NCI-H526 (cell line): ENCODE measurements around the gene RPL39L.
A peak's percentile ranks its signal among the peaks of the same experiment; 100 is the strongest.
"Not testable (repeated sequence)": the region's sequence is repeated elsewhere in the genome, so short reads cannot be mapped to it uniquely, and the experiment has no call there.

Experiments used
- DNase-seq, 2 experiments: peaks; one replicate each; lab custom pipeline; 2025; lab: John Stamatoyannopoulos, UW

The RPL39L gene

GRCh38 chr3:187139126-187139894 lies at the start of gene RPL39L:
RPL39L (minus strand) TSS chr3:187139496; CDS start chr3:187121300, 18,196 bp downstream.
- peak; percentile 32 to 81 for DNase-seq

- no peak for DNase-seq
Observed at GRCh38 chr3:187188931-187189330, 49.6 kb upstream of the RPL39L start.

- no peak for DNase-seq
Observed at GRCh38 chr3:187186801-187187421, 47.6 kb upstream of the RPL39L start.

DNA sequence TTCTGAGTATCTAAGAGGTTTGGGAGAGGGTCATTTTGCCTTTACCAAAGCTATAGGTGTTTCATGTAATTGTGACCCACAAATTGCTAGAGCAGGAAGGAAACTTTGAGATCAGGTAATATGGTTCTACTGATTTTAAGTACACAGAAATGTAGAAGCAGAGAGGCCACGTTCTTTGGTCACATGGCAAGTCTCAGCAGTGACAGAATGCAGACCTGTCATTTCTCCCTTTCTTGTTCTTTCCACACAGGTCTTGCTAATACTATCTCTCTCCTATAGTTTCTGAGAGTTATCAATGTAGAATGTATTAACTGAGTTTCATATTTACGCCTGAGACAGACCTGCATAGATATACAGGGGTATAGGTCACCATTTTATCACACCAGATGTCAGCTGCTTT lies 47.1 kb upstream of the RPL39L start:
- DNase-seq = no peak

DNA sequence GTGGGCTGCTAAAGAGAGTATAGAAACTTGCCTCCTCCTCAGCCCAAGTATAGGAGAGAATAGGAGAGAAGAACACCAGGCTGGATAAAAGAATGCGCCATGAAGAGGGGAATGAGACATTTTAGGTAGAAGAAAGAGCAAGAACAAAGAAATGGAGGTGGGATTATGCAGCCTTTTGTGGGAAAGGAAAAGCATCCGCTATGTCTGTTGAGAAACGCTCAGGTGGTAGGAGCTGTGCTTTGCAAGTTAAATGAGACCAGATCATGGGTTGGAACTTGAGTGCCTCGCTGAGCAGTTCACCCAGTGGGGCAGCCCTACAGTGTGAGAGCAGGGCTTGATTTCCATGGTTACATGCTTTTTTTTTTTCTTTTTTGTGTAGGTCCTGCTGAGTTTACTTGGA lies 46.5 kb upstream of the RPL39L start:
- DNase-seq = peak; percentile 26 to 84

DNA sequence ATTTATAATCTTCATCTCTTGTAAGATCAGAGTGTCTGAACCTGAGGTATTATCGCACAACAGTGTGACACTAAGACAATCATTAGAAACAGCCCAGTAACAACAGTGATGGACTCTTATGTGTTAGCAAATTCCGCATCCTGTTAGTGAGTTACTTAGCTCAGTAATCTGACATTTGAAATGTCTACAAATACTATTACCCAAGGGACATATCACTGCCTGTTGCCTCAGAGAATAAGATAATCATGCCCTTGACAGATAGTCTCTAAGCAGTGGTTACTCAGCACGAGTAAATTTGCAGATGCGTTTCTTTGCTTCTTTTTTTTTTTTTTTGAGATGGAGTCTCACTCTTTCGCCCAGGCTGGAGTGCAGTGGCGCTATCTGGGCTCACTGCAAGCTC lies 44.6 kb upstream of the RPL39L start:
- DNase-seq = no peak

DNA sequence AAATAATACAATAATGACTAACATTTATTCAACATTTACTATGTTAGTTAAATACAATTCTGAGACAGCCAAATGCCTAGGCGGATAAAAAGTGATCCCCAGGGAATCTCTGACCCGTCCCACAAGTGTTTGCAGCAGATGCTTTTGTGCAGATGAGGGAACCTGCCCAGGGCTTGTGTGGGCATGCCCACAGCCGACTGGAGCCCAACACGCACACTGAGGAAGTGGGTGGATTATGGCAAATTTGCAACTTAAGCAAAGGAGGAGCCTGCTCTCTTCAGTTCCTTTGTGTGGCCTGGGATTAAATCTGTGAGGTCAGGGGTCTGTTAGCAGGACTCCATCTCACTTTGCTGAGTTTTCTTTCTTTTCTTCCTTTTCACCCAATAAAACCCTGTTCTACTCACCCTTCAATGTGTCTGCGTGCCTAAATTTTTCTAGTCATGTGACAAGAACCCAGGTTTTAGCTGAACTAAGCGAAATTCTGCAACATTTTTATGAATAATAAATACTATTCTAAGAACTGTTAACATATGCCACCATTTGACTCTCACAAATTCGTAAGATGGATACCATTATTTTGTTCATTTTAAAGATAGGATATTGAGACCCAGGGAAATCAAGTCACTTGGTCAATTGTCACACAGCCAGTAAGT lies 44.0 kb upstream of the RPL39L start:
- DNase-seq = peak; percentile 58 to 85

DNA sequence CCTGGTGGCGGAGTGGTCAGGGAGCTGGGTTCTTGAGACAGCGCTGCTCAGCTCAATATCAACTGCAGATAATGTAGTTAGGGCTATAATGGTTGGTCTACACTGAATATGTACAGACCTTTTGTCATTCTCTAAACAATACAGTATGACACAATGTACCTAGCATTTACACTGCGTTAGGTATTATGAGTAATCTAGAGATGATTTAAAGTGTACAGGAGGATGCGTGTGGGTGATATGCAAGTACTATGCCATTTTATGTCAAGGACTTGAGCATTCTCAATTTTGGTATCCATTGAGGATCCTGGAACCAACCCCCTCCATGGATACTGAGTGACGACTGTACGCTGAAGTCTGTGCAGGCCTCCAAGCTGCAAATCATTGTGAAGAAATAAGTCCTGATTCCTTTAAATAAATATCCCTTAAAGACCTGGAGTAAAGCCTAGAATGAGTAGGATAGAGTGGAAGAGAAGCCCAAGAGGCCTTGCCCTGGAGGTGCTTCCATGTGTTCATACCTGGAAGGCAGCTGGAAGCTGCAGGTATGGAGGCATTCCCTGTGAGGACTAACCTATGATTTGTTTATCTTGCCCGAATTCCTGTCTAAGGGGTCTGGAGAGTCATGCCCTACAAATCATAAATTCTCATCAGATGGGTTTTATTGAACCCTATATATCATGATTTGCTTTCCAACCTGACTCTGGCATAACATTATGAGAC lies 42.3 kb upstream of the RPL39L start:
- DNase-seq = no peak

DNA sequence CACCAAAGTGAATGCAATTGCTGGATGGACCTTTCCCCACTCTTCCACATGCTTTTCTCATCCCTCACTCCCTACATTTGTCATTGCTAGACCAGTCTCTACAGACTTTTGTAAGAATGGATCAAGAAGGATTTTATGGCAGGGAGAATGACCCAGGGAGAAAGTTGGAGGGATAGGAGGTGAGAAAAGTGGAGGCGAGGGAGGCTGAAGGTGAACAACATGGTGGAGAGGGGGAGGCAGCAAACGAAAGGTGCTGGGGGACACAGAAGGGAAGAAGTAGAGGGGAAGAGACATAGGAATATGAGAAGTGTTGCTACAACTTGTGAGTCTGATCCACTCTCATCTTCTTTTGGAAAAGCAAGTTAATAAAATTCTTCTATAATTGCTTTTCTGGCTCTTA lies 33.6 kb upstream of the RPL39L start:
- DNase-seq = no peak

GRCh38 chr3:187170911-187171310 lies 31.6 kb upstream of the RPL39L start:
- DNase-seq = not testable (repeated sequence)

DNA sequence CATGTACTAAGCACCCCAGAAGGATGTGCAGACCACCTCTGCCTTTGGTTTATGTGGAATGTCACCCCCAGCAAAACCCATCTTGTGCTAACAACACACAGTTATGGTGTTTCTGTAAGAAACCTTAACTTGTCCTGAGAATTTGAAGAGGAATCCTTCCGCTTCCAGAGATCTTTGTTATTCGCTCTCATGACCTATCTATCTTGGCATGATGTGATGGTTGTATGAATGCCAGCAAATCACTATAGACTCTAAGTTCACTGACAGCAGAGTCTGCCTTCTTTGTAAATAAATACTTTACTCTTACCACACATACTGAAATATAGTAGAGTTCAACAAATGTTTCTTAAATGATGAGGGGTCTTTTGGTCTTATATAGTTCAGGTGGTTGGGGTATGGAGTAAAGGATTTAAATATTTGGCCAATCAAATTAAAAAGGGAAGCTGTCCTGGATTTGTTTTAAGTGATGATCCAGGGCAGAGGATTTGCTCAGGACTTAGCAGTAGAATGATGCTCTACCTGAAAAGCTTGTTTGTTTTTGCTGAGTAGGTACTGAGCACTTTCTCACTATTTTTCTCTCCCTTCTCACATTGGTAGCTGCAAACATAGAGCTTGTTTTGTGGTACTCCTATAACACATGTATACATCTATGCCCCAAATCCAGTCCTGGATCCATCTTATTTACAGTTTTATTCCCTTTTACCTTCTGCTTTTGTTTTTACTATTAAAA lies 30.1 kb upstream of the RPL39L start:
- DNase-seq = no peak

DNA sequence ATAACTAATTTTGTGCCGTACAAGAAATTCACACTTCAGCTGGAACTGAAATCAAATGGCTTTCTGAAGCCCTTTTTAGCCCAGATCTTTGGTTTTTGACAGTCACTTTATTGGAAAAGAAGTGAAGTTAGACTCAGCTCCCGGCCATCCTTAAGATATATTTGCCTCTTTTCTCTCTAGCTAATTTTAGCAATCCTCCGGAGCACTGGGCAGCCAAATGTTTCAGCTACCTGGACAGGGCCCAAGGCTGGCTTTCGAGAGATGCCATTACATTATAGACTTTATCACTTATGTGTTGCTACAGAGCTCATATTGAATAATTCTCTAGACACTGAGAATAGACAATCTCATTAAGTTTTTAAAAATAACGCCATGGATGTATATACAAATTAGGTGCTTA lies 28.5 kb upstream of the RPL39L start:
- no peak for DNase-seq

DNA sequence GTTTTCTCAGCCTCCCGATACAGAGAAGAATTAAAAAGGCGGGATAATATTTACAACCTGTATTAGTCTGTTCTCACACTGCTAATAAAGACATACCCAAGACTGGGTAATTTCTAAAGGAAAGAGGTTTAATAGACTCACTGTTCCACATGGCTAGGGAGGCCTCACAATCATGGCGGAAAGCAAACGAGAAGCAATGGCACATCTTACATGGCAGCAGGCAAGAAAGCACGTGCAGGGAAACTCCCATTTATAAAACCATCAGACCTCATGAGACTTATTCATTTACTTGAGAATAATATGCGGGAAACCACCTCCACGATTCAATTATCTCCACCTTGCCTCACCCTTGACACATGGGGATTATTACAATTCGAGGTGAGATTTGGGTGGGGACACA lies 27.5 kb upstream of the RPL39L start:
- no peak for DNase-seq

DNA sequence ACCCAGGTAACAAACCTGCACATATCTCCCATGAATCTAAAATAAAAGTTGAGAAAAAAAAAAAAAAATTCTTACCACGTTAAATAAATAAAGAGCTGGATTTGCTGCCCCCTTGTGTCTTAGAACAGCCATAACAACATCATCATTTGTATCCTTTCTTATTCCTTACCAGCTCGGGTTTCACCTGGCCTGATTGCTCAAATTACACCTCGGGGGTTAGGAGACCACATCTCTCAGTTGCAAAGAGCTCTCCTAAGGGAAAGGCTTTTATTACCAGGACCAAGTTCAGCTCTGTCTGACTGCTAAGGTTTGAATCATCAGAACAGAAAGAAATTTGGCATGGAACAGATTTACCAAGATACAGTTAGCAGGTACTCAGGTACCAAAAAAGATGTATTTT lies 25.8 kb upstream of the RPL39L start:
- peak; percentile 75 to 82 for DNase-seq

GRCh38 chr3:187162265-187162953 lies 23.1 kb upstream of the RPL39L start:
- no peak for DNase-seq

DNA sequence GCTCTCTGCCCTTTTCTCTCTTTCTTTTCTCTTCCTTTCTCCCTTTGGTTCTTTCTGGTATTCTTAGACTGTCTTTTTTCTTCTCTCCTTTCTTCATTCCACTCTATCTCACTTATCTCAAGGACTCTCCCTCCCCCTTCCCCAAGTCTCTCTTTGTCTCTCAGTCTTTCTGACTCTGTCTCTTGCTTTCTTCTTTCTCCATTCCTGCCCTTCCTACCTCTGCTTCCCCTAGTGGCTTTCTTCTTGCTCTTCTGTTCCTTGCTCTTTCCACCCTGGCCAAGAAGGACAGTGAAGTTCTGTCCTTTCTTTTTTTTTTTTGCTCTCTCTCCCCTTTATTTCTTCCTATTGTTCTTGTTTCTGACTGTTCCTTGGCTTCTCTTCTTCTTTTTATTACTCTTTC lies 22.3 kb upstream of the RPL39L start:
- DNase-seq = no peak

DNA sequence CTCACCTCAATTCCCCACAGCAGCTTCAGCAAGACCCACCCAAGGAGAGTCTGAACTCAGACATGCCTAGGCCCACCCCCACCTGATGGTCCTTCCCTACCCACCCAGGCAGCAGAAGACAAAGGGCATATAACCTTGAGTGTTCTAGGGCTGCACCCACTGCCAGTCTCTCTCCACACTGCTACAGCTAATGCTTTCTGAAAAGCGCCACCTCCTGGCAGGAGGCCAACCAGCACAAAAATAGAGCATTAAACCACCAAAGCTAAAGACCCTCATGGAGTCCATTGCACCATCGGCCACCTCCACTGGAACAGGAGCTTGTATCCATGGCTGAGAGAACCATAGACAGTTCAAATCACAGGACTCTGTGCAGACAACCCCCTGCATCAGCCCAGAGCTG lies 11.3 kb upstream of the RPL39L start:
- peak; percentile 17 to 22 for DNase-seq

GRCh38 chr3:187150186-187150585 lies 10.9 kb upstream of the RPL39L start:
- no peak for DNase-seq

DNA sequence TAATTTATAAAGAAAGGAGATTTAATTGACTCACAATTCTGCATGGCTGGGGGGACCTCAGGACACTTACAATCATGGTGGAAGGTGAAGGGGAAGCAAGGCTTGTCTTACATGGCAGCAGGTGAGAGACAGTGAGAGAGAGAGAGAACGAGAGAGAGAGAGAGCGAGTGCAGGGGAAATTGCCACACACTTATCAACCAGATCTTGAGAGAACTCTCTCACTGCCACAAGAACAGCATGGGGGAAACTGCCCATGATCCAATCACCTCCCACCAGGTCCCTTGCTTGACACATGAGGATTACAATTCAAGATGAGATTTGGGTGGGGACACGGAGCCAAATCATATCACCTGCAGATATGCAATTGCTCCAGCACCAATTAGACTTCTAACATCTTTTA lies 7.1 kb upstream of the RPL39L start:
- DNase-seq = no peak

DNA sequence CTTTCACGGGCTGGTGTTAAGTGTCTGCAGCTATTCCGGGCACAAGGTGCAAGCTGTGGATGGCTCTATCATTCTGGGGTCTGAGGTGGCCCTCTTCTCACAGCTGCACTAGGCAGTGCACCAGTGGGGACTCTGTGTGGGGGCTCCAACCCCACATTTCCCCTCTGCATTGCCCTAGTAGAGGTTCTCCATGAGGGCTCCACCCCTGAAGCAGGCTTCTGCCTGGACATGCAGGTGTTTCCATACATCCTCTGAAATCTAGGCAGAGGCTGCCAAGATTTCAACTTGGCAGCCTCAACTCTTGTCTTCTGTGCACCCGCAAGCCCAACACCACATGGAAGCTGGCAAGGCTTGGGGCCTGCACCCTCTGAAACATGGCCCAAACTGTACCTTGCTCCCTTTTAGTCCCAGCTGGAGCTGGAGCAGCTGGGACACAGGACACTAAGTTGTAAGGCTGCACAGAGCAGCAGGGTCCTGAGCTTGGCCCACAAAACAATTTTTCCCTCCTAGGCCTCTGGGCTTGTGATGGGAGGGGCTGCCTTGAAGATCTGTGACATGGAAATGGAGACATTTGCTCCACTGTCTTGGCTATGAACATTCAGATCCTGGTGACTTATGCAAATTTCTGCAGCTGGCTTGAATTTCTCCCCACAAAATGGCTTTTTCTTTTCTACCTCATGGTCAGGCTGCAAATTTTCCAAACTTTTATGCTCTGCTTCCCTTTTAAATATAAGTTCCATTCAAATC lies 6.0 kb upstream of the RPL39L start:
- DNase-seq = no peak

- DNase-seq = no peak
Observed at GRCh38 chr3:187139895-187140253, 578 bp upstream of the RPL39L start.
